Right forelimb (tissue), 1 donor: ENCODE results near the gene AKAP9.
"Not testable (repeated sequence)": the region's sequence is repeated elsewhere in the genome, so short reads cannot be mapped to it uniquely, and the experiment has no call there.

Source experiments
- DNase-seq: peaks from one replicate; pipeline ENCODE4 v3.0.0-alpha.2; 2018

The AKAP9 gene

GRCh38 chr7:91947948-91948347 is 7.3 kb downstream of the AKAP9 start:
- no peak for DNase-seq

- no peak for DNase-seq
These were observed 8.8 kb downstream of the AKAP9 start for GRCh38 chr7:91949221-91950009.

- no peak for DNase-seq
These were observed 13.0 kb downstream of the AKAP9 start for GRCh38 chr7:91953618-91954017.

GRCh38 chr7:91956464-91956863 is 15.8 kb downstream of the AKAP9 start:
- DNase-seq, result not testable (repeated sequence)

GRCh38 chr7:91957232-91957631 is 16.6 kb downstream of the AKAP9 start:
- DNase-seq, result no peak

GRCh38 chr7:91957823-91958222 is 17.2 kb downstream of the AKAP9 start:
- no peak for DNase-seq

GRCh38 chr7:91959023-91959422 is 18.4 kb downstream of the AKAP9 start:
- no peak for DNase-seq

- DNase-seq, result no peak
These were observed 21.2 kb downstream of the AKAP9 start for GRCh38 chr7:91961816-91962215.

DNA sequence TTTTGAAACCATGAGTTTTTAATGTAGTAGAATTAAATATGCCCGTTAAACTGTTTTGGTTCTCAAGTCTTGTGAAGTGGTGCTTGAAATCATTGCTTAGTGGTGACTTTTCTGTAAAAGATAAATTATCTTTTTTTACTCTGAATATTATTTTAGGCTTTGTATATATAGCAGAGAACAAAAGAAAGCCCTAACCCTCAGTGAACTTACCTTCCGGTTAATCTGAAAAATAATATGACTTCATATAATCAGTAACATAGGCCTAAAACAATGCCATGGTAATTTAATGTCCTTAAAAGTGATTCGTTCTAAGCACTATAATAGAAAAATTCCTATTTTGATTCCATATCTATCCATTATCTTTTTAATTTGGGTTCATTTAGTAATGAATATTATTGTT is 21.8 kb downstream of the AKAP9 start:
- DNase-seq, result no peak

GRCh38 chr7:91967513-91967912 is 26.9 kb downstream of the AKAP9 start:
- DNase-seq, result not testable (repeated sequence)

GRCh38 chr7:91973639-91974038 is 33.0 kb downstream of the AKAP9 start:
- no peak for DNase-seq

GRCh38 chr7:91974066-91974465 is 33.4 kb downstream of the AKAP9 start:
- no peak for DNase-seq

- no peak for DNase-seq
These were observed 36.1 kb downstream of the AKAP9 start for GRCh38 chr7:91976743-91977142.

DNA sequence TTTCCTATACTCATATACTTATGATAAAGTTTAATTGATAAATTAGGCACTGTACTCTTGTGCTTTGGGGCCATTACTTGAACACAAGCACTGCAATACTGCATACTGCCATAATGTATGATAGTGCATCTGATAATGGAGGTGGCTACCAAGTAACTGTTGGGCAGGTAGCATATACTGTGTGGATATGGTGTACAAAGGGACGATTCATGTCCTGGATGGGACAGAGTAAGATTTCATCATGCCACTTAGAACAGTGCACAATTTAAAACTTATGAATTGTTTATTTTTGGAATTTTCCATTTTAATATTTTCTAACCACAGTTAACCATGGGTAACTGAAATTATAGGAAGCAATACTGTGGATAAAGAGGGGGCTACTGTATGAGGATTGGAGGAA is 38.9 kb downstream of the AKAP9 start:
- no peak for DNase-seq

GRCh38 chr7:91982352-91982751 is 41.7 kb downstream of the AKAP9 start:
- DNase-seq, result not testable (repeated sequence)

DNA sequence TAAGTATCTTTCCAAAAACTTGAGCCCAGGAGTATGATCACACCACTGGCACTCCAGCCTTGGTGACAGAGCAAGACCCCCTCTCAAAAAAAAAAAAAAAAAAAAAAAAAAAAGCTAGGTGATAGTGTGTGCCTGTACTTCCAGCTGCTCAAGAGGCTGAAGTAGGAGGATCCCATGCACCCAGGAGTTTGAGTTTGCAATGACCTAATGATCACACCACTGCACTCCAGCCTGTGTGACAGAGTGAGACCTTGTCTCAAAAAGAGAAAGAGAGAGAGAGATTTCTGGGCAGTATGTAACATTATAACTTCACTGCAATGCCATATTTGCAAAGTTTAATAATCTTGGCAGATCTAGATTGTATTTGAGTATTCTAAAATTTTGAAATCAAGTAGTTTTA is 47.6 kb downstream of the AKAP9 start:
- no peak for DNase-seq

DNA sequence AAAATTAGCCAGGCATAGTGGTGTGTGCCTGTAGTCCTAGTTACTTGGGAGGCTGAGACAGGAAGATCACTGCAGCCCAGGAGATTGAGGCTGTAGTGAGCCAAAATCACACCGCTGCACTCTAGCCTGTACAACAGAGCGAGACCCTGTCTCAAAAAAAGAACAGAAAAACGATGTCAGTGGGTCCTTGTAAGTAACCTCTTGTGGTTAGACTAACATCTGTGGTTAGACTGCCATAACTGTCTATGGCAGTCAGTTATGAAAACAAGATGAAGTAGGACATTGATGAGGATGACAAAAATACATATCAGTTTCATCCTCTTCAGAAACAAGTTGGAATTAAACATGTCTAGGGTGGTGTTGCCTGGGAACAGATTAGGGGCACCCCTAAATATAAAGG is 53.3 kb downstream of the AKAP9 start:
- DNase-seq, result no peak

- no peak for DNase-seq
These were observed 54.9 kb downstream of the AKAP9 start for GRCh38 chr7:91995391-91996105.

DNA sequence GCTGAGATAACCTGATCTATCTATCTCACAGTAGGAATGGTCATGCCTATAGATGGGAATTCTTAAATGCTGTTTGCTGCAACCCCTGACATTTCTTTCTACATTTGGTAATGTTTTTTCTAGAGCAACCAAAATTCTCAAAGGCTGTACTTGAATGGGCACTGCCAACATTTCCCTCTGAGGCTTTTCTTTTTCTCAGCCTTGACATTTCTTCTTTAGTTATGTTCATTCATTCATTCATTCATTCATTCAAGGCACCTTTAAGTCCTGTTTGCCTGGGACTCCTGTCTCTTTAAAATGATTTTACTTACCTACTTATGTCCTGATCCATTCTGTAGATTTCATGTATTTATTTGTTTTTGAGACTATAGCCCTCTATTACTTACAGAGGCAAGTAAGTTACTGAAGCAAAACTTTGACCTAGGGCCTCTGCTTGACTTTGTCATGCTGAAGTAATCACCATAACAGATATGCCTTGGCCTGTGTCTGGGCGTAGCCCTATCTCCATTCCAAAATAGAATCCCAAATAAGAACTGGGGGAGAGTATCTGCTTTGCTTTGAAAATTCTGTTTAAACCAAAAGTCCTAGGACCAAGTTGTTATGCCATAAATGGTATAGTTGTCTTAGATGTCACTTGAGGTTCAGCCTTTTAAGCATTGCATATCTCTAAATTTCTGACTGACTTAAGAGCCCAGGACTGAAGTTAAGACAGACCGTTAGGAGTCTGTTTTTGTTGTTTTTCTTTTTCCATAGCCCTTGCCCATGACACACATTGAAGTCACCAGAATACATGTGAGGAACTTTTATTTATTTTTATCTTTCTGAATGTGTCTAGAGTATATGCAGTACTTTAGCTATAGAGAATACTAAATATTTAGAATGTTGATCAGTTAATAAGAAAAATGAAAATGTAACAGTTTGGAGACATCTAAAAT is 59.2 kb downstream of the AKAP9 start:
- DNase-seq, result no peak

DNA sequence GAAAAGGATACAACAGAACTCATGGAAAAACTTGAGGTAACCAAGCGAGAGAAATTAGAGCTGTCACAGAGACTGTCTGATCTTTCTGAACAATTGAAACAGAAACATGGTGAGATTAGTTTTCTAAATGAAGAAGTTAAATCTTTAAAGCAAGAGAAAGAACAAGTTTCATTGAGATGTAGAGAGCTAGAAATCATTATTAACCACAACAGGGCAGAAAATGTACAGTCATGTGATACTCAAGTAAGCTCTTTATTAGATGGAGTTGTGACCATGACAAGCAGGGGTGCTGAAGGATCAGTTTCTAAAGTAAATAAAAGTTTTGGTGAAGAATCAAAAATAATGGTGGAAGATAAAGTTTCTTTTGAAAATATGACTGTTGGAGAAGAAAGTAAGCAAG is 62.1 kb downstream of the AKAP9 start:
- DNase-seq, result no peak

- DNase-seq, result no peak
These were observed 65.4 kb downstream of the AKAP9 start for GRCh38 chr7:92006046-92006445.

- no peak for DNase-seq
These were observed 69.6 kb downstream of the AKAP9 start for GRCh38 chr7:92010215-92010614.

GRCh38 chr7:92013611-92014010 is 72.9 kb downstream of the AKAP9 start:
- no peak for DNase-seq
